Right lobe of liver (tissue), 6 donors: Measurements from ENCODE around the gene CEP192. TPM values are rescaled to one million over a fixed set of nuclear protein-coding genes. Genes with fewer than 3 reads are reported as not detected.

ENCODE experiments used
- ATAC-seq, 4 donors: fragments of 200-7000 bp; cut with Tn5 transposase; one replicate each; pipeline ENCODE4 v1.9.1; 2020; ENCODE audit warnings: mild to moderate bottlenecking in 4 of 4, moderate library complexity in 4 of 4
- DNase-seq, 3 donors: peaks; one replicate each; pipeline ENCODE4 v3.0.0-alpha.2; 2020
- H3K27ac ChIP-seq, 3 donors: fragments of 200-600 bp; one replicate each; pipeline ENCODE4 v1.8.0; 2022
- H3K27me3 ChIP-seq, 2 donors: fragments of 200-600 bp; one replicate each; pipeline ENCODE4 v1.8.0; 2022
- H3K36me3 ChIP-seq, 4 donors: fragments of 200-600 bp; sonication (generic) in 1 of 4; one replicate each; pipeline versions ENCODE4 v1.5.1 to v1.8.0; 2017 to 2022; ENCODE audit warnings: control low read depth in 1 of 4
- H3K4me1 ChIP-seq, 4 donors: fragments of 200-600 bp; sonication (generic) in 1 of 4; one replicate each; pipeline versions ENCODE4 v1.5.1 to v1.8.0; 2017 to 2022; ENCODE audit warnings: control low read depth in 1 of 4
- H3K4me3 ChIP-seq, 3 donors: fragments of 200-600 bp; one replicate each; pipeline ENCODE4 v1.8.0; 2022
- H3K9me3 ChIP-seq, 4 donors: fragments of 200-600 bp; sonication (generic) in 1 of 4; one replicate each; pipeline versions ENCODE4 v1.5.1 to v1.8.0; 2017 to 2022; ENCODE audit warnings: control low read depth in 1 of 4
- POLR2A ChIP-seq: fragments of 450-650 bp; IDR thresholded peaks from one replicate; pipeline ENCODE4 v1.6.1; 2017; ENCODE audit warnings: antibody characterized with exemption, mild to moderate bottlenecking
- WGBS: methylation state at CpG from one replicate; pipeline ENCODE4 v1.1.6; 2018; ENCODE audit warnings: low coverage, low lambda C conversion rate; ENCODE audit not compliant: insufficient coverage; ENCODE audit errors: missing lambda C conversion rate; 5-methylcytosine and 5-hydroxymethylcytosine counted together
- intact Hi-C, 2 donors: fragments of 100-400 bp; cut with DNase I; formaldehyde crosslinking; loops; one replicate each; pipeline versions ENCODE4 v1.11.2 to v1.14.1; 2022
- total RNA-seq, 6 experiments: library from RNA; depleted of rRNA in 2 of 6; stranded (reverse); fragments of >200 nt in 2 of 6; fragmentation: NEBNext Ultra II Directional in 3 of 6; extraction: Animal tissue kit (Norgen Biotek cat#: 25700) in 3 of 6; gene quantifications; one replicate each; pipeline versions ENCODE4 v1.1.0 to v1.2.4, GENCODE V29; 2016 to 2023
- TF ChIP-seq, protein P1 (sequence below), 4 donors: fragments of 200-600 bp in 3 of 4; fragments of 450-650 bp in 1 of 4; IDR thresholded peaks; one replicate each; pipeline versions ENCODE4 v1.5.1 to v1.8.0; 2016 to 2022; ENCODE audit warnings: antibody characterized with exemption in 4 of 4, mild to moderate bottlenecking in 2 of 4
- donor health status: DM: no; HTN: yes; CAD: no.
- donor health status: DM: no; HTN: no; CAD: no.
- donor health status: DM: no; HTN: no; CAD: no.
- donor health status: DM: no; HTN: yes; CAD: no.
- donor health status: DM: no; HTN: yes; CAD: no.

CEP192 gene
- total RNA-seq, 6 experiments from 2014 or later: 7.5 to 9.1 (median 8.3) TPM

DNA sequence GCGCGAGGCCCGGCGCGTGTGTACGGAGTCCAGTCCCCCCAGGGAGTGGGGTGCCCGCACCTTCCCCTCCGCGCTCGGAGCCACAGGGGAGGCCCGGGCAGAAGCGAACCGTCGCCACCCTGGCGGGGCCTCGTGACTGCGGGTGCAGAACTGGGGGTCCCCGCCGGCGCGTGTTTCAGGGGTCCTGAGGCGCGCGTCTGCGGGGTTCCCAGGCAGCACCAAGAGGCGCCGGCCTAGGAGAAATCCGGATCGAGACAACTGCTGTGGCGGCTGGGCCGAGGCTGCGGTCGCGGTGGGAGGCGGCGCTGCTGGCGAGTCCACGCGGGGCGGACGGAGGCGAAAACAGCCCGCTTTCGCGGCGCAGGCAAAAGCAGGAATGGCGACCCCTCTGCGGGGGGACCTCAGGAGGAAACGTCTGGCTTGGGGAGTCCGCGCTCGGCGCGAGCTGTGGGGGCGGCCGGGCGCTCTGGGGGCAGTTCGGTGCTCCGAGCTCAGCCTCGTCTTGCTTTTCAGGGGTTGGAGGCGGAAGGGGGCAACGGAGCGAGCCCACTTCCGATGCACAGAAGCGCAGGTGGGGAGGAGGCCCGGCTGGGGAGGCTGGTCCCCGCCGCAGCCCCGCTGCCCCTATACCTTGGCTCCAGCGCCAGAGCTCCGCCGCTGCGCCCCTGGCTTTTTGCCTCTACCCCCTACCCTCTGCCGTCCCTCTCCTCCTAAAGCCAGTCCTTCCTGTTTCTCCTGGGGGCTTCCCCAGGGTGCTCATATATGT lies 145.9 kb downstream of the CEP192 start:
- WGBS: no CpG with 5 or more reads among the region's 74 CpGs
- ATAC-seq (peak; percentile 41 to 46 (median 44)), DNase-seq (peak; percentile 54 to 72 (median 61))

DNA sequence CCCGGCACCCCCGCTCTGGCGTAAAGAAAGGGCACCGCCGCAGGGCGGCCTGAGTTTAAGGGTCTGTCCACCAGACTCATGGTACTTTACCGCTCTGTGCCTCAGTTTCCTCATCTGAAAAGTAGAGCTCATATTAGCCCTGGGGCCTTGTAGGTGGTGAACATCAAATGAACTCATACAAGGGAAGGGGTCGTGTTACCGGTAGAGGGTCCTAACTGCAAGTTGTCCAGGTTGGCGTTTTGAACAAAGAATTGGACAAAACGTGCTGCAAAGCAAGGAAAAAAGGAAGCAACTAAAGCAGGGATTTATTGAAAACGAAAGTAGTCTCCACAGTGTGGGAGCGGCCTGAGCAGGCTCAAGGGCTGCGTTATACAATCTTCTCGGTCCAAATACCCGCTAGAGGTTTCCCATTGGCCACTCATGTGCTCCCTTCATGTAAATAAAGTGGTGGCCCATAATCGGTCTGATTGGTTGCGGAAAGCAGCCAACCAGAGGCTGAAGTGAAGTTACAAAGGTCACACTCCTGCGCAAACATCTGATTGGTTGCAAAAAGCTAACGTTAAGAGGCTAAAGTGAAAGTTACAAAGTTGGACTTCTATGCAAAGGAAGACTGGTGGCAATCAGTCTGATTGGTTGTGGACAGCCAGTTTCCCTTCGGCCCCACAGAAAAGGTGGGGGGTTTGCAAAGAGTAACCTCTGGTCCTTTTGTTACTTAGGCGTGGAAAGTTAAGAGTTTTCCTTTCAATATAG lies 146.7 kb downstream of the CEP192 start:
- H3K9me3 ChIP-seq: no peaks in the 10 kb centered on the region
- WGBS: 18% methylated on average over 21 of the region's 22 CpGs
- peak overlapping the region; percentile 56 to 73 (median 63) for H3K4me3 ChIP-seq
- peak; percentile 84 to 92 (median 88) for ATAC-seq
- H3K4me1 ChIP-seq: peaks cover 0 to 17% (median 7%) of the 10 kb centered on the region in 4 donors
- peak; percentile 79 to 94 (median 88) for DNase-seq
- intact Hi-C loops: no loop called here
- H3K36me3 ChIP-seq: no peaks in the 10 kb centered on the region
- H3K27ac ChIP-seq: peak overlapping the region; percentile 92 to 97 (median 94)
- H3K27me3 ChIP-seq: no peaks in the 10 kb centered on the region
- TF ChIP-seq, protein P1, sequence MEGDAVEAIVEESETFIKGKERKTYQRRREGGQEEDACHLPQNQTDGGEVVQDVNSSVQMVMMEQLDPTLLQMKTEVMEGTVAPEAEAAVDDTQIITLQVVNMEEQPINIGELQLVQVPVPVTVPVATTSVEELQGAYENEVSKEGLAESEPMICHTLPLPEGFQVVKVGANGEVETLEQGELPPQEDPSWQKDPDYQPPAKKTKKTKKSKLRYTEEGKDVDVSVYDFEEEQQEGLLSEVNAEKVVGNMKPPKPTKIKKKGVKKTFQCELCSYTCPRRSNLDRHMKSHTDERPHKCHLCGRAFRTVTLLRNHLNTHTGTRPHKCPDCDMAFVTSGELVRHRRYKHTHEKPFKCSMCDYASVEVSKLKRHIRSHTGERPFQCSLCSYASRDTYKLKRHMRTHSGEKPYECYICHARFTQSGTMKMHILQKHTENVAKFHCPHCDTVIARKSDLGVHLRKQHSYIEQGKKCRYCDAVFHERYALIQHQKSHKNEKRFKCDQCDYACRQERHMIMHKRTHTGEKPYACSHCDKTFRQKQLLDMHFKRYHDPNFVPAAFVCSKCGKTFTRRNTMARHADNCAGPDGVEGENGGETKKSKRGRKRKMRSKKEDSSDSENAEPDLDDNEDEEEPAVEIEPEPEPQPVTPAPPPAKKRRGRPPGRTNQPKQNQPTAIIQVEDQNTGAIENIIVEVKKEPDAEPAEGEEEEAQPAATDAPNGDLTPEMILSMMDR (IDR thresholded peaks at IDR 0.05): no peak
- peak; percentile 93 for TF ChIP-seq POLR2A

More for the DNA sequence above, 145.9 kb downstream of the CEP192 start:
- H3K9me3 ChIP-seq: no peaks in the 10 kb centered on the region
- peak overlapping the region; percentile 56 to 73 (median 63) for H3K4me3 ChIP-seq
- peaks cover 0 to 17% (median 7%) of the 10 kb centered on the region in 4 donors for H3K4me1 ChIP-seq
- no peaks in the 10 kb centered on the region for H3K36me3 ChIP-seq
- TF ChIP-seq, protein P1 (IDR thresholded peaks at IDR 0.05): no peak
- peak; percentile 19 for TF ChIP-seq POLR2A
- peak overlapping the region; percentile 92 to 97 (median 94) for H3K27ac ChIP-seq
- intact Hi-C loops: no loop called here
- H3K27me3 ChIP-seq: no peaks in the 10 kb centered on the region

DNA sequence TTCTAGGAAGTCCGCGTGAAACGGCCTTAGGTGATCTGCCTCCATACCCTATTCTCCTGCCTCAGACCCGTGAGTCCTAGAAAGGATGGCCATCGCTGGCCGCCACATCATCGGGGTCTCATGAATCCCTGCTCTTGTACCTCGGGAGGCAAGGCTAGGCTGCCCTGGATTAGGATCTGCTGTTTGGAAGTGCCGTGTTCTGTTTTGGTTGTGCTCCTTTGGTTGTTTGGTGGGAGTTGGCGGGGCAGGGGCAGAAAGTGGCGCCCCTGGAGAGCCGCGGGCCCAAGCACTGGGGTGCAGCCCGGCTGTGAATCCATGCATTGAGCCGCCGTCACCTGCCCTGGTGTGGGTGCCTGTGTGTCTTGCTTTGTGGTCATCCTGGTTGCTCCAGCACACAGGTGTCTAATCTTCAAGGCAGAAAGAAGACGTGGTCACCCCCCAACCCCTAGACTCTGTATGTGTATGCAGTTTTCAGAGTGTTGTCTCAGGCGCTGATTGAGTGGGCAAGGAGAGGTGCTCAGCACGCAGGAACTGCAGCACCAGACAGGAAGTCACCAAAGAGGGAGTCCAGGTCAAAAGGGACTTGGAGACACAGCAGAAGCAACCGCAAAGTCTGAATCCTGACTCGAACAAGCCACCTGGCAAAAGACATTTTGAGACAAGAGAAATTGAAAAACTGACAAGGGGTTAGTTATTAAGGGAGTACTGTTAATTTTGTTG lies 147.4 kb downstream of the CEP192 start:
- ATAC-seq: peak in 1 of 4 donors; percentile 4
- Histone ChIP-seq H3K4me3 (peak overlapping the region; percentile 6 to 63 (median 40)), H3K4me1 (peaks cover 0 to 17% (median 7%) of the 10 kb centered on the region in 4 donors), H3K9me3 (no peaks in the 10 kb centered on the region), H3K27me3 (no peaks in the 10 kb centered on the region), H3K27ac (peak overlapping the region; percentile 73 to 90 (median 82)), H3K36me3 (no peaks in the 10 kb centered on the region)
- intact Hi-C loops: no loop called here
- TF ChIP-seq, protein P1 (IDR thresholded peaks at IDR 0.05): no peak
- TF ChIP-seq POLR2A: no peak
- 52% methylated on average over 6 of the region's 21 CpGs for WGBS
- no peak for DNase-seq

DNA sequence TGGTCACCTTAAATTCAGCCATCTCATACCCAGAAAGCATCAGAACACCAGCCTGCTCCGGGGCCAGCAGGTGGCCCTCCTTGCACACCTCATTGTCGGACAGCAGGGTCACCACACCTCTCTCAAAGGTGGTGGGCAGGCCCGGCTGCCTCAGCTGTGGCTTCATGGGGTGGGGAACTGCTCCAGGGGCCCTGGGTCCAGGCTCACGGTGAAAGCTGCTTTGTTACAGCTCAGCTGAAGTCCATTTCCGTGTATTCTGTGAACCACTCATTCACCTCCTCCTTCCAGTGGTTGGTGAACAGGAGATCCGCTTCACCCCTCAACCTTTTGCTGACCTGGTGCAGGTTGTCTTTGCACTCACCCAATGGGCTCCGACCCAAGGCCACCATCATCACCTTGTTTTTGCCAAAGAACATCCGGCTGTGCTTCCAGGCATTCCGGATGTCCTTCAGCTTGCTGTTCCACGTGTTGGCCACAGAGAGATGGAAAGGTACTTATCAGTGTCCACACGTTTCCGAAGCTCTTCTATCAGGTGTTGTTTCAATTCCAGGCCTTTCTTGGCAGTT lies 148.8 kb downstream of the CEP192 start:
- WGBS: 68% methylated on average over 6 of the region's 12 CpGs
- H3K27me3 ChIP-seq: no peaks in the 10 kb centered on the region
- intact Hi-C loops: no loop called here
- H3K4me3 ChIP-seq: no peak overlapping the region
- no peak for TF ChIP-seq POLR2A
- TF ChIP-seq, protein P1 (IDR thresholded peaks at IDR 0.05): peak; percentile 35 to 58 (median 46)
- no peaks in the 10 kb centered on the region for H3K9me3 ChIP-seq
- H3K36me3 ChIP-seq: no peaks in the 10 kb centered on the region
- peak in 1 of 3 donors; percentile 47 for DNase-seq
- peak overlapping the region in 2 of 3 donors; percentile 19 to 82 for H3K27ac ChIP-seq
- peak; percentile 26 to 51 (median 42) for ATAC-seq
- H3K4me1 ChIP-seq: peaks cover 0 to 17% (median 7%) of the 10 kb centered on the region in 4 donors
